Ascending aorta (tissue), 2 donors: ENCODE results near the gene IL17D. TPM values are rescaled to one million over a fixed set of nuclear protein-coding genes. Genes with fewer than 3 reads are reported as not detected.

ENCODE experiments used
- DNase-seq, 2 donors: peaks; one replicate each; pipeline ENCODE4 v3.0.0-alpha.2; 2019; ENCODE audit warnings: low spot score in 2 of 2
- H3K27ac ChIP-seq, 2 donors: fragments of 200-600 bp; sonication (generic); one replicate each; pipeline ENCODE4 v1.5.1; 2016 to 2017; ENCODE audit warnings: mild to moderate bottlenecking in 1 of 2
- H3K27me3 ChIP-seq: fragments of 200-600 bp; sonication (generic); one replicate; pipeline ENCODE4 v1.5.1; 2017
- H3K36me3 ChIP-seq, 2 donors: fragments of 200-600 bp; sonication (generic); one replicate each; pipeline ENCODE4 v1.5.1; 2016
- H3K4me1 ChIP-seq, 2 donors: fragments of 200-600 bp; sonication (generic); one replicate each; pipeline ENCODE4 v1.5.1; 2016 to 2017; ENCODE audit warnings: mild to moderate bottlenecking in 1 of 2
- H3K4me3 ChIP-seq, 2 donors: fragments of 200-600 bp; sonication (generic); one replicate each; pipeline ENCODE4 v1.5.1; 2016 to 2017; ENCODE audit warnings: mild to moderate bottlenecking in 1 of 2
- H3K9me3 ChIP-seq, 2 donors: fragments of 200-600 bp; sonication (generic); one replicate each; pipeline ENCODE4 v1.5.1; 2016
- intact Hi-C: fragments of 100-400 bp; cut with DNase I; formaldehyde crosslinking; loops from one replicate; pipeline ENCODE4 v1.15.1; 2023
- total RNA-seq: library from RNA; depleted of rRNA; stranded (reverse); fragments of >200 nt; gene quantifications from one replicate; pipeline ENCODE4 v1.1.0, GENCODE V29; 2016
- TF ChIP-seq, protein P1 (sequence below), 3 experiments: fragments of 200-600 bp in 2 of 3; fragments of 450-650 bp in 1 of 3; sonication (generic) in 2 of 3; IDR thresholded peaks; one replicate each; pipeline ENCODE4 v1.5.1; 2016 to 2019; ENCODE audit warnings: antibody characterized with exemption in 3 of 3, mild to moderate bottlenecking in 1 of 3, moderate library complexity in 1 of 3

Gene IL17D
- total RNA-seq, 1 donor from 2014 or later = not detected

DNA sequence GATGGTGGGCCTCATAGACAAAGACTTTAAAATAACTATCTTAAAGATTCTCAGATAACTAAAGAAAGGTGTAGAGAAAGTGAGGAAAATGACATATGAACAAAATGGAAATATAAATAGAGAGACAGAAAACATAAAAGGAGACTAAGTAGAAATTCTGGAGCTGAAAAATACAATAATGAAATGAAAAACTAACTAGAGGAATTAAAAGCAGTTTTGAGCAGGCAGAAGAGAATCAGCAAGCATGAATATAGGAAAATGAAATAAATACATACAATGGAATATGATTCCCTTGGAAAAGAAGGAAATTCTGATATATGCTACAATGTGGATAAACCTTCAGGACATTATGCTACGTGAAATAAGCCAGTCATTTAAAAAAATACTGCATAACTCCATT is 66.3 kb downstream of the IL17D start:
- Histone ChIP-seq H3K27me3 (no peaks in the 10 kb centered on the region), H3K36me3 (peaks cover 3 to 12% of the 10 kb centered on the region in 2 donors), H3K4me3 (no peak overlapping the region), H3K9me3 (peaks cover 0 to 16% of the 10 kb centered on the region in 2 donors), H3K4me1 (peaks cover 0 to 7% of the 10 kb centered on the region in 2 donors), H3K27ac (no peak overlapping the region)
- TF ChIP-seq, protein P1, sequence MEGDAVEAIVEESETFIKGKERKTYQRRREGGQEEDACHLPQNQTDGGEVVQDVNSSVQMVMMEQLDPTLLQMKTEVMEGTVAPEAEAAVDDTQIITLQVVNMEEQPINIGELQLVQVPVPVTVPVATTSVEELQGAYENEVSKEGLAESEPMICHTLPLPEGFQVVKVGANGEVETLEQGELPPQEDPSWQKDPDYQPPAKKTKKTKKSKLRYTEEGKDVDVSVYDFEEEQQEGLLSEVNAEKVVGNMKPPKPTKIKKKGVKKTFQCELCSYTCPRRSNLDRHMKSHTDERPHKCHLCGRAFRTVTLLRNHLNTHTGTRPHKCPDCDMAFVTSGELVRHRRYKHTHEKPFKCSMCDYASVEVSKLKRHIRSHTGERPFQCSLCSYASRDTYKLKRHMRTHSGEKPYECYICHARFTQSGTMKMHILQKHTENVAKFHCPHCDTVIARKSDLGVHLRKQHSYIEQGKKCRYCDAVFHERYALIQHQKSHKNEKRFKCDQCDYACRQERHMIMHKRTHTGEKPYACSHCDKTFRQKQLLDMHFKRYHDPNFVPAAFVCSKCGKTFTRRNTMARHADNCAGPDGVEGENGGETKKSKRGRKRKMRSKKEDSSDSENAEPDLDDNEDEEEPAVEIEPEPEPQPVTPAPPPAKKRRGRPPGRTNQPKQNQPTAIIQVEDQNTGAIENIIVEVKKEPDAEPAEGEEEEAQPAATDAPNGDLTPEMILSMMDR (IDR thresholded peaks at IDR 0.05) = no peak
- intact Hi-C loops = loop anchor here (5.0 to 10.0 kb wide), 2 partner anchors 132 to 295 kb away; partner anchors contain the start of genes LATS2 and XPO4
- DNase-seq = no peak

Other genes with a start within 250 kb of the IL17D start
- gene CRYL1, start 177.8 kb upstream of the IL17D start, total RNA-seq = 13.1 TPM
- 4.9 TPM for gene IFT88, start 136.5 kb upstream of the IL17D start, total RNA-seq
- not detected for gene EEF1AKMT1, start 70.3 kb downstream of the IL17D start, total RNA-seq
- gene XPO4, start 199.0 kb downstream of the IL17D start, total RNA-seq = 5.1 TPM